SK-N-SH treated with all-trans-retinoic acid at 6 μM for 48 hours (cell line): ENCODE data around the gene COG4.

Source experiments
- ATAC-seq: fragments of 200-7000 bp; cut with Tn5 transposase; 3 replicates; pipeline ENCODE4 v1.9.1; 2020; ENCODE audit warnings: mild to moderate bottlenecking, moderate library complexity
- BACH2 ChIP-seq: fragments of 250-450 bp; sonication (Bioruptor Pico); IDR thresholded peaks from 2 replicates; pipeline ENCODE4 v1.9.0; 2021; ENCODE audit warnings: mild to moderate bottlenecking, borderline replicate concordance
- CSDC2 ChIP-seq: fragments of 250-450 bp; sonication (Bioruptor Pico); IDR thresholded peaks from 2 replicates; pipeline ENCODE4 v1.5.0; 2020; ENCODE audit warnings: mild to moderate bottlenecking, moderate library complexity
- CSRNP3 ChIP-seq: fragments of 250-450 bp; sonication (Bioruptor Pico); IDR thresholded peaks from 2 replicates; pipeline ENCODE4 v1.5.1; 2021; ENCODE audit warnings: mild to moderate bottlenecking, moderate library complexity
- ESRRG ChIP-seq: fragments of 250-450 bp; sonication (Bioruptor Pico); IDR thresholded peaks from 2 replicates; pipeline ENCODE4 v1.6.1; 2021; ENCODE audit warnings: mild to moderate bottlenecking
- GLIS3 ChIP-seq: fragments of 250-450 bp; sonication (Bioruptor Pico); IDR thresholded peaks from 2 replicates; pipeline ENCODE4 v1.5.0; 2020; ENCODE audit warnings: mild to moderate bottlenecking, moderate library complexity
- ISL1 ChIP-seq: fragments of 250-450 bp; sonication (Bioruptor Pico); IDR thresholded peaks from 2 replicates; pipeline ENCODE4 v2.1.2; 2022; ENCODE audit warnings: mild to moderate bottlenecking, moderate library complexity
- OSR1 ChIP-seq: fragments of 250-450 bp; sonication (Bioruptor Pico); IDR thresholded peaks from 2 replicates; pipeline ENCODE4 v1.8.0; 2022; ENCODE audit warnings: moderate library complexity, mild to moderate bottlenecking, inconsistent platforms
- PATZ1 ChIP-seq: fragments of 250-450 bp; sonication (Bioruptor Pico); IDR thresholded peaks from 2 replicates; pipeline ENCODE4 v1.8.0; 2020; ENCODE audit warnings: mild to moderate bottlenecking, moderate library complexity, borderline replicate concordance
- PPARA ChIP-seq: fragments of 250-450 bp; sonication (Bioruptor Pico); IDR thresholded peaks from 2 replicates; pipeline ENCODE4 v1.5.0; 2020; ENCODE audit warnings: mild to moderate bottlenecking, borderline replicate concordance
- RARB ChIP-seq: fragments of 250-450 bp; sonication (Bioruptor Pico); IDR thresholded peaks from 2 replicates; pipeline ENCODE4 v1.8.0; 2021; ENCODE audit warnings: mild to moderate bottlenecking, moderate library complexity
- SNAI2 ChIP-seq: fragments of 250-450 bp; sonication (Bioruptor Pico); IDR thresholded peaks from 2 replicates; pipeline ENCODE4 v1.5.0; 2020; ENCODE audit warnings: mild to moderate bottlenecking, moderate library complexity
- TCF4 ChIP-seq: fragments of 250-450 bp; sonication (Bioruptor Pico); IDR thresholded peaks from 2 replicates; pipeline ENCODE4 v1.8.0; 2021; ENCODE audit warnings: mild to moderate bottlenecking, moderate library complexity, borderline replicate concordance
- TOX ChIP-seq: fragments of 250-450 bp; sonication (Bioruptor Pico); IDR thresholded peaks from 2 replicates; pipeline ENCODE4 v1.8.0; 2021; ENCODE audit warnings: mild to moderate bottlenecking, moderate library complexity, borderline replicate concordance
- TSHZ2 ChIP-seq: fragments of 250-450 bp; sonication (Bioruptor Pico); IDR thresholded peaks from 2 replicates; pipeline ENCODE4 v1.5.0; 2020; ENCODE audit warnings: mild to moderate bottlenecking, moderate library complexity
- ZC3H10 ChIP-seq: fragments of 250-450 bp; sonication (Bioruptor Pico); IDR thresholded peaks from 2 replicates; pipeline ENCODE4 v1.5.1; 2021; ENCODE audit warnings: mild to moderate bottlenecking, moderate library complexity
- ZFP3 ChIP-seq: fragments of 250-450 bp; sonication (Bioruptor Pico); IDR thresholded peaks from 2 replicates; pipeline ENCODE4 v1.5.0; 2020; ENCODE audit warnings: mild to moderate bottlenecking, moderate library complexity
- ZFP30 ChIP-seq: fragments of 450-650 bp; formaldehyde crosslinking; IDR thresholded peaks from 2 replicates; pipeline ENCODE4 v1.5.0; 2022; ENCODE audit warnings: mild to moderate bottlenecking, moderate library complexity
- ZNF565 ChIP-seq: fragments of 450-650 bp; formaldehyde crosslinking; conservative IDR thresholded peaks from 2 replicates; pipeline ENCODE4 v1.5.0; 2020; ENCODE audit warnings: low read depth, mild to moderate bottlenecking, moderate library complexity
- ZNF70 ChIP-seq: fragments of 450-650 bp; formaldehyde crosslinking; IDR thresholded peaks from 2 replicates; pipeline ENCODE4 v1.5.0; 2020; ENCODE audit warnings: mild to moderate bottlenecking, moderate library complexity
- ZNF8 ChIP-seq: fragments of 450-650 bp; formaldehyde crosslinking; IDR thresholded peaks from 2 replicates; pipeline ENCODE4 v1.5.0; 2020; ENCODE audit warnings: mild to moderate bottlenecking, moderate library complexity
- TF ChIP-seq, protein P1 (sequence below): fragments of 250-450 bp; sonication (Bioruptor Pico); IDR thresholded peaks from 2 replicates; pipeline ENCODE4 v1.5.1; 2020; ENCODE audit warnings: low read depth, mild to moderate bottlenecking, moderate library complexity

COG4 gene

DNA sequence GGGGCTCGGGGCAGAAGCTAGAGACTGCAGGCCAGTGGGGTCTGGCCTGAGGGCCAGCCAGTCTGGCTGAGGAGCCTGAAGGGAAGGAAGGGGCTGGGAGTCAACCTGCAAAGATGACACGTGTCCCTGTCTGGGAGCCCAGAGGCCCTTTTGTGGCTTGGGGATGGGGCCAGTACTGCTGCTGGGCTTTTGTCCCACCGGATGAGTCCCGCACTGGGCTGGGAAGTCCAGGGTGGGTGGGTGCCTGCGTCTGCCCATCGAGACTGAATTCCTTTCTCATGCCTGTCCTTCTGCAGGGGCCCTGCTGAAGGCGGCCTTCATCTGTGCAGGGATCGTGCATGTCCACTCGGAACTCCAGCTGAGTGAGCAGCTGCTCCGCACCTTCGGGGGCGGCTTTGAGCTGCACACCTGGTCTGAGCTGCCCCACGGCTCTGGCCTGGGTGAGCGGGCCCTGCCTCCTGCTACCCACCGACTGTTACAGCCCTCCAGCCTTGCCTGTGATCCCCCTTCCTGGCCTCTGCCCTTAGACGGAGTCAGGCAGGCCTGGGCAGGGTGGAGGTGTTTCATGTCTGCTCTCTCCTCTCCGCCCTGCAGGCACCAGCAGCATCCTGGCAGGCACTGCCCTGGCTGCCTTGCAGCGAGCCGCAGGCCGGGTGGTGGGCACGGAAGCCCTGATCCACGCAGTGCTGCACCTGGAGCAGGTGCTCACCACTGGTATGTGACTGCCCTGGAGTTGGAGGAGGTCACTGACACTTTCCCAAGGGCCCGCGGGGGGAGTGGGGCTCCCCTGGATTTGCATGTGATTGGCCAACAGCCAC lies 48.1 kb downstream of the COG4 start (continued):
- no peak for TF ChIP-seq SNAI2 (CRISPR knock-in tag)

GRCh38 chr16:70474320-70475053 lies 48.9 kb downstream of the COG4 start:
- no peak for TF ChIP-seq ZNF8 (CRISPR knock-in tag)
- TF ChIP-seq GLIS3: no peak
- no peak for TF ChIP-seq TOX (CRISPR knock-in tag)
- no peak for TF ChIP-seq ZFP30 (CRISPR knock-in tag)
- ATAC-seq: no peak

GRCh38 chr16:70473446-70474319 lies 49.7 kb downstream of the COG4 start:
- no peak for TF ChIP-seq ESRRG (CRISPR knock-in tag)
- no peak for TF ChIP-seq OSR1 (CRISPR knock-in tag)
- TF ChIP-seq SNAI2 (CRISPR knock-in tag): no peak
- no peak for TF ChIP-seq TCF4 (CRISPR knock-in tag)
- no peak for TF ChIP-seq ZFP3
- TF ChIP-seq RARB: no peak
- TF ChIP-seq ZNF565 (CRISPR knock-in tag): no peak
- no peak for TF ChIP-seq TSHZ2 (CRISPR knock-in tag)
- TF ChIP-seq, protein P1, sequence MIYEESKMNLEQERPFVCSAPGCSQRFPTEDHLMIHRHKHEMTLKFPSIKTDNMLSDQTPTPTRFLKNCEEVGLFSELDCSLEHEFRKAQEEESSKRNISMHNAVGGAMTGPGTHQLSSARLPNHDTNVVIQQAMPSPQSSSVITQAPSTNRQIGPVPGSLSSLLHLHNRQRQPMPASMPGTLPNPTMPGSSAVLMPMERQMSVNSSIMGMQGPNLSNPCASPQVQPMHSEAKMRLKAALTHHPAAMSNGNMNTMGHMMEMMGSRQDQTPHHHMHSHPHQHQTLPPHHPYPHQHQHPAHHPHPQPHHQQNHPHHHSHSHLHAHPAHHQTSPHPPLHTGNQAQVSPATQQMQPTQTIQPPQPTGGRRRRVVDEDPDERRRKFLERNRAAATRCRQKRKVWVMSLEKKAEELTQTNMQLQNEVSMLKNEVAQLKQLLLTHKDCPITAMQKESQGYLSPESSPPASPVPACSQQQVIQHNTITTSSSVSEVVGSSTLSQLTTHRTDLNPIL (CRISPR knock-in tag): no peak
- TF ChIP-seq PPARA (CRISPR knock-in tag): no peak
- no peak for TF ChIP-seq PATZ1 (CRISPR knock-in tag)
- TF ChIP-seq BACH2 (CRISPR knock-in tag): no peak
- no peak for TF ChIP-seq ZC3H10 (CRISPR knock-in tag)
- TF ChIP-seq ISL1 (CRISPR knock-in tag): no peak
- no peak for TF ChIP-seq CSRNP3 (CRISPR knock-in tag)
- TF ChIP-seq ZNF70 (CRISPR knock-in tag): no peak
- no peak for TF ChIP-seq TOX (CRISPR knock-in tag)
- no peak for TF ChIP-seq CSDC2 (CRISPR knock-in tag)
- TF ChIP-seq, all 23 proteins: peak for 0
- no peak for ATAC-seq
